Measurements from ENCODE around the gene EFCAB8.
"Not testable (repeated sequence)": the region's sequence is repeated elsewhere in the genome, so short reads cannot be mapped to it uniquely, and the experiment has no call there.

The EFCAB8 gene

DNA sequence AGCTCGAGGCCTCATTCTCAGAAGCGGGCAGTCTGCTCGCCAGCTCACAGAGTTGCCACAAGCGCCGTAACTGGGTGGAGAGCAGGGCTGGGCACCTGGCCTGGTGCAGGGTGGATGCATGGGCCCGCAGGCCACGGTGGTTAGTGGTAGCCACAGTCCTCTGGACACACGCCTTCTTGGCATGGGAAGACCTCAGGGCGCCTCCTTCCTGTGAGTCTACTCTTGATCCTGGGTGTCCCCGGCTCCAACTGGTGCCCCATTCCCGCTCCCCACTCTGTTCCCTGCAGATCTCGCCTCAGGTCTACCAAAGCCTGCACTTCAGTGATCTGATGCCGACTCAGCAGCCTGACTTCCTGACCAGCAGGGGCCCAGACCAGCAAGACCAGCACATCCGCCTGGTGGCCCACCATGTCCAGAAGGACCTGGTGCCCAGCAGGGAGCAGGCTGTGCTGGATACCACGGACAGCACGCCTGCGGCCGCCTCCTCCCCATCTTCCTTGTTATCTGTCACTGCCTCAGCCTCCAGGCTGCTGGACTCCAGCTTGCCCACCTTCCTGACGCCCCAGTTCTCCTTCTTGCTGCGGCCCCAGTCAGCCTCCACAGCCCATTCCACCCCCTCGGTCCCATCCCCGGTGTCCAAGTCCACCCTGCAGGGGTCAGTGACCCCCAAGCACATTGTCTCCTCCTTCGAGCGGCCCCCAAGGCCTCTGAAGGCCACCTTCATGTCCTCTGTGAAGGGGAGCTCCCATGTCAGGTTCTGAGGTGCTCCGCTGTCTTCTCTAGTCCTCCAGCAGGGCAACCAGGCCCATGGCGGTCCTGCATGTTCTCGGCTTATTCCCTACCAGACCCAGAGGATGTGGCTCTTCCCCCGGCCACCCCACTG is 102.4 kb downstream of the EFCAB8 start:
- no peak for DNase-seq

DNA sequence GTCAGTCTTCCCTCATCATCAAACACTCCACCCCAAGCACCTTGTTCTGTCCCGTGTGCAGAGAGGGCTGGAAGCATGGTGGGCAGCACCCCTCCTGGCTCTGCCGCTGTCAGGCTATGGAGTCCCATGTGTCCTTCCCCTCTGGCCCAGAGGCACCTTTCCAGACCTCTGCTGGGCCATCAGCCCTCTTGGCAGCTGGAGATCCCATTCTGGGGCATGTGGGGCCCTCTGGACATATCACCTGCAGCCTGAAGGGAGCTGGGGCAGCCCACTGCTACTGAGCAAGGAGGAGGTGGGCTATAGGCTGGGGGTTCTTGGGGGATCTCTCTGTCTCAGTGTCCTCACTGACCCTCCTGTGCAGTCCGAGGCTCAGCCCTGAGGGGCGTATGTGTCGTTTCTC is 103.3 kb downstream of the EFCAB8 start:
- no peak for DNase-seq

- not testable (repeated sequence) for DNase-seq
Measured at GRCh38 chr20:32962646-32963045, 103.9 kb downstream of the EFCAB8 start.

DNA sequence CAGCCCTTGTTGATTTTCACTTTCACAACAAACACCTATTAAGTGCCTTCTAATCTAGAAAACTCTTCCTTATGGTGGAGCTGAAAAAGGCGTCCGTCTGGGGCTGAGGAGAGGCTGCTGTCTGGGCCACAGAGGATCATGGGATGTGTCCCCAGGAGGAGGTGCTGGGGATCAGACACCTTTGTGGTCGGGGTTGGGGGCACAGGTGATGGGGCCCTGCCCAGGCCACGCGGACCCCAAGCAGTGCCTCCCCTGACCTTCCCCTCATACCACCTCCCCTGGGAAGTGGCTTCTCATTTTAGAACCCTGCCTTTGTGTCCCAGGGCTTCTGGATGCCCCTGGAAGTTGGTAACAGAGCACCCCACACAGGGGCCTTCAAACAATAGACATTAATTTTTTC is 104.5 kb downstream of the EFCAB8 start:
- no peak for DNase-seq

- no peak for DNase-seq
Measured at GRCh38 chr20:32964575-32964974, 105.9 kb downstream of the EFCAB8 start.

- DNase-seq = no peak
Measured at GRCh38 chr20:32965115-32965514, 106.4 kb downstream of the EFCAB8 start.

DNA sequence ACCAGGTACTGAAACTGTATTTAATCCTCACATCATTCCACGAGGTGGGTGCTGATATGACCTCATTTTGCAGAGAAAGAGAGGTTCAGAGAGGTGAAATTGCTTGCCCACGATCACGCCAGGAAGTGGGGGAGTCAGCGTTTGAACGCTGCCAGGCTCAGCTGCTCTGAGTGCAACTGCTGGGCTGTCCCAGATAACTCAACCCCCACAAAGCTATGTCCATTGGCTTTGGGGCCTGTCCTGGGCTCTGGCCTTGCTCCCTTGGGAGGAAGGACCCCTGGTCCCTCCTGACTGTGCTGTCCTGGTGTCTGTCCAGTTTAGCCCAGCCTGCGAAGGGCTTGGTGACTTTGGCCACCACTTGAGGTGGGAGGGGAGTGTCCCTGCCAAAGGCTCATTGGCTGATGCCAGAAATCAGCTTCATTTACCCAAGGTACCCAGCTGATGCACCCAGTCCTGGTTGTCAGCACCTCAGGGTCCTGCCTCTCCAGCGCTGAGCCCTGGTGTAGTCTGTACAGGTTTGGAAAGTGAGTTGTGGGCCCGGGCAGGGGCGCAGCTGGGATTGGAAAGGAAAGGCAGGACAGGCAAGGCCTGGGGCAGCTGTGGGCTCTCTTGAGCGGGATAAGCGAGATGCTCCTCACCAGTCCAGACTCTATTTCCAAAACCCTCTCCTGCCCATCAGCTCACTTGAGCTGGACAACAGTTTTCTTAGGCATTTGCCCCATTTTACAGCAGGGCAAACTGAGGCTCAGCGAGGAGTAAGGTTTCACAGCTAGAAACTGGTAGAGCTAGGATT is 107.1 kb downstream of the EFCAB8 start:
- DNase-seq = peak; percentile 28 to 49

- DNase-seq = peak in 1 of 2 donors; percentile 9
Measured at GRCh38 chr20:32966382-32966781, 107.7 kb downstream of the EFCAB8 start.

DNA sequence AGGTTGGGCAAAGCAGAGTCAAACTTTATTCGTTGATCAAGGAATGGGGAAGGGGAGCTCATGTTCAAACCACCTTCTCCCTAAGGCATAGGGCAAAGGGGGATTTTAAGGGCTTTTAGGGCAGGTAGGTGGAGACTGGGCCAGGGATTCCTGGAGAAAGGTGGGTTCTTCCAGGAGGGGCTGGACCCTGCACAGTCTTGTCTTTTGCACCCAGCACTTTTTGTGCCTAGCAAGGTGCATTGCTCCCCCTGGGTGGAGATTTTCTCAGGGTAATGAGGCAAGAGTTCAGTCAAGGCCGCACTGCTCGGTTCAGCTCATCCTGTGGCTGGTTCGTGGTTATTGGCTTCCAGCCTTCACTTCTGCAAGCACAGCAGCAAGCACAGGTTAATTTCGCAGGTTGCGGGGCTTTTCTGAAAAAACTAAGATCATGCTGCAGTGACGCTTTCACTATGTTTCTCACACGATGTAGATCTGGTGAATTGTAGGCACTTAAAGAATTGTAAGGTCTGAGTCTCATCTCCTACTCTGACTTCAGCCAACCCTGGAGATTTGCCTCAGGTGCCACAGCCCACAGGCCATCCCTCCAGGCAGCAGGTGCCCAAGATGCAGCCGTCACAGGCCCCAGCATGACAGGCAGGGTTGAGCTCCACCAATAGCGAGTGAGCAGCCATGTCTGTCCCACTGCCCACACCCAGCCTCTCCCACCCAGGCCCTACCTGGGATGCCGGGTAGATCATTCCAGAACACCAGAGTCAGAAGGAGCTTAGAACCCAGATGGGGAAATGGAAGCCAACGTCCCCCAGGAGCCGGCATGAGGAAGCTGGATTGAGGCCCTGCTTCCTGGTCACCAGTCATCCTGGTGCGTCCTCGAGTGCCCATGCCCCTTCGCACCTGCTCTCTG is 108.4 kb downstream of the EFCAB8 start:
- peak; percentile 64 to 73 for DNase-seq

- DNase-seq = peak; percentile 72 to 76
Measured at GRCh38 chr20:32967961-32968457, 109.3 kb downstream of the EFCAB8 start.

- DNase-seq = peak in 1 of 2 donors; percentile 10
Measured at GRCh38 chr20:32968478-32969241, 109.9 kb downstream of the EFCAB8 start.

DNA sequence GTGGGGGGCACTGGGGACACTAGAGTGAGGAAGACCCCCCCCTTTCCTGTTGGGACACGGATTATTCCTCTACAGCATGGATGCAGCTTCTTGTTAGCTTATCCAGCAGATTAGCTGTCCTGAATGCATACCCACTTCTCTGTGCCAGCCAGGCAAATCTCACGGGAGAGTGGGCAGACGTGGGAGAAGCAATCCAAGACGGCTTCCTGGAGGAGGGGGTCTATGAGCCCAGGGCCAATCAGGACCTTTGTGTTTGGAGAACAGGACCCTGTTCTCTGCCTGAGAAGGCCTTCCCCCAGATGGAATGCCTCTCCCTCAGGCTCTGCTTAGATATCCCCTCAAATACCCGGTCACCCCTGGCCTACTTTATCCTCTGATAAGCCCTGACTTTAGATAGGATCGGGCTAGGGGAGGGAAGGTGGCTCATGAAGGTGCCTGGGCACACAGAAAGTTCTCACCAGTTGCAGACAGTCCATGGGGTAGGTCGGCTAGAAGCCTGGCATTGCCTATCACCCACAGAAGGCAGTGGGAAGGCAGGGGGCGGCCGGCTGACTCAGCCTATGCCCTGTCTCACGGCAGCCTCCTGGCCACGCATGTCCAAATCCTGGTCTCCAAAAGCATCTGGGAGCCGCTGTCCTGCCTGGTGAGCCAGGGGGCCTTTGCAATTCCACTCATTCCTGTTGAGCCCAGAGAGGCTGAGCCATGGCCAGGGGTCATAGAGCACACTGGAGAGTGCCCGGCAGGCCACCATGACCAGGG is 110.8 kb downstream of the EFCAB8 start:
- peak in 1 of 2 donors; percentile 5 for DNase-seq

GRCh38 chr20:32970115-32970972 is 111.6 kb downstream of the EFCAB8 start:
- peak in 1 of 2 donors; percentile 8 for DNase-seq

- no peak for DNase-seq
Measured at GRCh38 chr20:32970973-32971300, 112.2 kb downstream of the EFCAB8 start.

DNA sequence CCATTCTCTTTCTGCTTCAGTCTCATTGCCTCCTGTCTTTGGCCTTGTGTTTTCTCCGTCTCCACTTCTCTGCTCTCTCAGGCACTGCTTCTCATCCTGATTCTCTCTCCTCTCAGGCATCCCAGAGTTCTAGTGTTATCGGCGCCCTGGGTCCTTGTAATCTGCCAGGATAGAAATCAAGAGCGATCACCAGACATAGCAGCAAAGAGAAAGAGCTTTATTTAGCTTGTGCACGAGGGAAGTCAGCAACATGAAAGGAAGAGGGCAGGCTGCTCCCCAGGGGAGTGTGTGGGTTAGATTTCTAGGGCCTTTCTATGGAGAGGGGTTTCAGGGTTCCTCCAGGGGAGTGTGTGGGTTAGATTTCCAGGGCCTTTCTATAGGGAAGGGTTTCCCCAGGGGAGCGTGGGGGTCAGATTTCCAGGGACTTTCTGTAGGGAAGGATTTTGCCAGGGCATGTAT is 113.0 kb downstream of the EFCAB8 start:
- peak in 1 of 2 donors; percentile 50 for DNase-seq

DNA sequence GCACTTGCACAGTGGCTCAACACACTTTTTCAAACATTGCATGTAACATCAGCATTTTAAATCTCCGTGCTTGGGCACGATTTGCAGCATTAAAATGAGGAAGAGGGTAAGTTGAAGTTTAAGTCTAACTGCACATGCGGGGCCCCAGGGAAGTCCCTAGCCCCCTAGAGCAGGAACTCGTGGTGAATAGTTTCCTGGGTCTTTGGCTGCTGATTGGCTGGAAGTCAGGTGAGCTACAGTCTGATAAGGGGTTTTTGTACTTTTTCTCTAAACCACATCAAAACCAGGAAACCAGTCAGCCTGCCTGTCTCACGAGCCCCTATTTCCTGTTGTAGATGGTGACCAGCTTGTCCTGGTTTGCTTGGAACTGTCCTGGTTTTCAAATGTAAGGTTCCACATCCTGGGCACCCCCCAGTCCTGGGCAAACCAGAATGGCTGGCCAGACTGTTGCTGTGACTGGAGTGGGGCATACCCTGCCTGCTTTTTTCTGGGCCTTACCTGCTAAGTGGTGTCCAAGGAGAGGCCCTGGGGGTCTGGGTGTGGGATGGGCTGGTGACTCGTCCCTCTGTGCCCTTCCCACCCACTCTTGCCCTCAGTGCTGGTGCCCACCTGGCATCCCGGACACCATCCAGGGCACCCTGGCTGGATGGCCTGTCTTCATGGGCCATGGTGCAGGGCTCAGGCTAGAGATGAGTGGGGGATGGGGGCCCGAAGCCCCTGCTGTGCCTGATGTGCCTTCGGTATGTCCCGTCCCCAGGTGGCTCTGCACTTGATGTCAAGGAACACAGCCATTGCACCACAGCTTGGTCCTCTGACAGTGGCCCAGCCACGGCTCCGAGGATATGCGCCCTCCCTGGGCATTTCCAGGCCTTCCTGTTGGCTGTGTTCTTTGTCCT is 113.7 kb downstream of the EFCAB8 start:
- DNase-seq = peak; percentile 93 to 95

DNA sequence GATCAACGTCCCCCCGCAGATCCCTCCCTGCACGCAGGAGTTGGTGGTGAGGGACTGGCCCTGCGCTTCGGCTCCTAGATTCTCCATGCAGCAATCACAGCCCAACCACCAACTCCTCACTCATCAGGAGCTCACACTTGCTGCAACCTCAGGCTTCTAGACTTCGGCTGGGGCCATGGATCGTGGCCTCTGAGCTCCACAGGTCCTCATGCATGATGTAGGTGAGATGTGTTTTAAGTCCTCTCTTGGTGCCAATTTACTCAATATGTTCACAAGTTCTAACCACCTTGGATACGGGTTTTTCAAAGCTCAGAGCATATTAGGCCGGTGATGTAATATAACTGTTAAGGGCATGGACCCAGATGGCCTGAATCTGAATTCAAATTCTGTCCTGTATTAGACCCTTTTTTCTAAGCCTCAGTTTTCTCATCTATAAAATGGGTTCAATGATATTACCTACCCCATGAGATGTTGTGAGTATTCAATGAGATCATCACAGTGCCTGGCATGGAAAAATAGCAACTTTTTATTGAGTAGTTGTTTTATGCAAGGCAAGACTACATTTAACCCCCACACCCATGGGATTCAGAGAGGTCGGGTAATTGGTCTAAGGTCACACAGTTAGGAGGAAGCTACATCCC is 114.5 kb downstream of the EFCAB8 start:
- DNase-seq = no peak
